GM23338 (cell line): Measurements from ENCODE around the gene PHOX2A. TPM values are rescaled to one million over a fixed set of nuclear protein-coding genes. Genes with fewer than 3 reads are reported as not detected.

Source experiments
- ATAC-seq: fragments of 200-7000 bp; cut with Tn5 transposase; 3 replicates; pipeline ENCODE4 v1.9.1; 2020
- DNase-seq: peaks from one replicate; pipeline ENCODE4 v3.0.0-alpha.2; 2015; ENCODE audit warnings: low spot score
- H2AFZ ChIP-seq: fragments of 200-600 bp; sonication (generic); 2 replicates; pipeline ENCODE4 v1.8.0; 2016; ENCODE audit warnings: antibody characterized with exemption, mild to moderate bottlenecking, moderate library complexity
- H3F3A ChIP-seq: fragments of 200-600 bp; sonication (generic); replicated peaks from 2 replicates; pipeline ENCODE4 v1.8.0; 2017; ENCODE audit warnings: antibody characterized with exemption, mixed run types, low read depth
- H3K27ac ChIP-seq: fragments of 200-600 bp; sonication (generic); 2 replicates; pipeline ENCODE4 v1.6.1; 2016; ENCODE audit warnings: low read depth
- H3K27me3 ChIP-seq: fragments of 200-600 bp; sonication (generic); 2 replicates; pipeline ENCODE4 v1.8.0; 2016; ENCODE audit warnings: mild to moderate bottlenecking, mixed run types, moderate library complexity; ENCODE audit not compliant: insufficient read depth
- H3K36me3 ChIP-seq: fragments of 200-600 bp; sonication (generic); 2 replicates; pipeline ENCODE4 v1.8.0; 2016; ENCODE audit warnings: mild to moderate bottlenecking; ENCODE audit not compliant: insufficient read depth
- H3K4me1 ChIP-seq: fragments of 200-600 bp; sonication (generic); 2 replicates; pipeline ENCODE4 v1.8.0; 2016; ENCODE audit warnings: mild to moderate bottlenecking, moderate library complexity; ENCODE audit not compliant: insufficient read depth
- H3K4me2 ChIP-seq: fragments of 200-600 bp; sonication (generic); 2 replicates; pipeline ENCODE4 v1.7.1; 2017; ENCODE audit warnings: mixed run types
- H3K4me3 ChIP-seq: fragments of 200-600 bp; sonication (generic); 2 replicates; pipeline ENCODE4 v1.6.1; 2016; ENCODE audit warnings: mixed run types
- H3K79me2 ChIP-seq: fragments of 200-600 bp; sonication (generic); replicated peaks from 2 replicates; pipeline ENCODE4 v1.8.0; 2017; ENCODE audit warnings: mild to moderate bottlenecking; ENCODE audit not compliant: insufficient read depth
- H3K9me2 ChIP-seq: fragments of 200-600 bp; sonication (generic); 2 replicates; pipeline ENCODE4 v1.8.0; 2017; ENCODE audit not compliant: insufficient read depth
- H4K20me1 ChIP-seq: fragments of 200-600 bp; sonication (generic); replicated peaks from 2 replicates; pipeline ENCODE4 v1.8.0; 2017; ENCODE audit warnings: mild to moderate bottlenecking; ENCODE audit not compliant: insufficient read depth
- H3K27ac Mint-ChIP-seq: 2 replicates; pipeline ENCODE4 v1.8.0; 2020; ENCODE audit warnings: inconsistent platforms, mild to moderate bottlenecking, moderate library complexity, mixed read lengths
- H3K27me3 Mint-ChIP-seq: 3 replicates; pipeline ENCODE4 v1.8.0; 2022; ENCODE audit warnings: low read depth, mild to moderate bottlenecking, moderate library complexity, mixed read lengths, inconsistent platforms; ENCODE audit not compliant: insufficient read depth, poor library complexity
- H3K36me3 Mint-ChIP-seq: 3 replicates; pipeline ENCODE4 v1.8.0; 2021; ENCODE audit warnings: low read depth, mild to moderate bottlenecking, inconsistent platforms, moderate library complexity, mixed read lengths
- H3K4me1 Mint-ChIP-seq: 3 replicates; pipeline ENCODE4 v1.8.0; 2020; ENCODE audit warnings: mild to moderate bottlenecking, inconsistent platforms, mixed read lengths
- H3K4me3 Mint-ChIP-seq: 3 replicates; pipeline ENCODE4 v1.8.0; 2021; ENCODE audit warnings: moderate library complexity, mild to moderate bottlenecking, inconsistent platforms, mixed read lengths
- H3K9me3 Mint-ChIP-seq: 3 replicates; pipeline ENCODE4 v1.8.0; 2020; ENCODE audit warnings: moderate library complexity, mild to moderate bottlenecking, inconsistent platforms, mixed read lengths
- CREB1 ChIP-seq: fragments of 250-450 bp; sonication (Bioruptor Pico); IDR thresholded peaks from 2 replicates; pipeline ENCODE4 v1.5.0; 2020; ENCODE audit warnings: low read depth, mild to moderate bottlenecking, moderate library complexity
- EZH2 ChIP-seq: fragments of 200-600 bp; sonication (generic); IDR thresholded peaks from one replicate; pipeline ENCODE4 v1.8.0; 2017; ENCODE audit warnings: antibody characterized with exemption, mild to moderate bottlenecking, low read depth; ENCODE audit not compliant: unreplicated experiment
- EZH2phosphoT487 ChIP-seq: fragments of 200-600 bp; sonication (generic); IDR thresholded peaks from one replicate; pipeline ENCODE4 v1.8.1; 2018; ENCODE audit warnings: antibody characterized with exemption; ENCODE audit not compliant: unreplicated experiment
- JUNB ChIP-seq: IDR thresholded peaks from one replicate; pipeline ENCODE4 v1.6.1; 2016; ENCODE audit warnings: antibody characterized with exemption; ENCODE audit not compliant: unreplicated experiment
- NANOG ChIP-seq: IDR thresholded peaks from 2 replicates; pipeline ENCODE4 v1.6.1; 2016; ENCODE audit warnings: antibody characterized with exemption, borderline replicate concordance
- POLR2AphosphoS5 ChIP-seq: IDR thresholded peaks from 2 replicates; pipeline ENCODE4 v1.6.1; 2016; ENCODE audit warnings: antibody characterized with exemption, low read depth
- STAT1 ChIP-seq: IDR thresholded peaks from one replicate; pipeline ENCODE4 v1.6.1; 2016; ENCODE audit warnings: antibody characterized with exemption; ENCODE audit not compliant: unreplicated experiment
- ZNF114 ChIP-seq: fragments of 250-450 bp; sonication (Bioruptor Pico); IDR thresholded peaks from 2 replicates; pipeline ENCODE4 v1.5.0; 2020; ENCODE audit warnings: mild to moderate bottlenecking, moderate library complexity
- ZNF331 ChIP-seq: fragments of 250-450 bp; sonication (Bioruptor Pico); IDR thresholded peaks from 2 replicates; pipeline ENCODE4 v1.5.0; 2020; ENCODE audit warnings: low read depth, mild to moderate bottlenecking, moderate library complexity
- polyA plus RNA-seq: library from polyadenylated mRNA; unstranded; fragments of >200 nt; fragmentation: Nextera tagmentation; extraction: Ambion mirVana; gene quantifications from 2 replicates; pipeline ENCODE4 v1.2.1, GENCODE V29; 2016
- total RNA-seq: library from RNA; depleted of rRNA; stranded (reverse); fragments of >200 nt; shearing (Covaris generic); gene quantifications from 2 replicates; pipeline ENCODE4 v1.2.3, GENCODE V29; 2014
- TF ChIP-seq, protein P1 (sequence below): IDR thresholded peaks from one replicate; pipeline ENCODE4 v1.6.1; 2018; ENCODE audit warnings: antibody characterized with exemption; ENCODE audit not compliant: unreplicated experiment
- TF ChIP-seq, protein P2 (sequence below): fragments of 250-450 bp; sonication (Bioruptor Pico); IDR thresholded peaks from 2 replicates; pipeline ENCODE4 v1.5.0; 2020; ENCODE audit warnings: mild to moderate bottlenecking, moderate library complexity
- TF ChIP-seq, protein P3 (sequence below), 2 experiments: fragments of 200-600 bp in 1 of 2; sonication (generic) in 1 of 2; conservative IDR thresholded peaks; 2 replicates each; pipeline versions ENCODE4 v1.5.1 to v1.6.1; 2016 to 2017; ENCODE audit warnings: antibody characterized with exemption in 2 of 2, low read depth in 2 of 2, mild to moderate bottlenecking in 2 of 2, moderate library complexity in 1 of 2
- TF ChIP-seq, protein P4 (sequence below): IDR thresholded peaks from 2 replicates; pipeline ENCODE4 v1.6.1; 2016; ENCODE audit warnings: antibody characterized with exemption

Gene PHOX2A
- total and polyA plus RNA-seq, 2 experiments from 2014 or later = 0.31 TPM; not detected in 1

DNA sequence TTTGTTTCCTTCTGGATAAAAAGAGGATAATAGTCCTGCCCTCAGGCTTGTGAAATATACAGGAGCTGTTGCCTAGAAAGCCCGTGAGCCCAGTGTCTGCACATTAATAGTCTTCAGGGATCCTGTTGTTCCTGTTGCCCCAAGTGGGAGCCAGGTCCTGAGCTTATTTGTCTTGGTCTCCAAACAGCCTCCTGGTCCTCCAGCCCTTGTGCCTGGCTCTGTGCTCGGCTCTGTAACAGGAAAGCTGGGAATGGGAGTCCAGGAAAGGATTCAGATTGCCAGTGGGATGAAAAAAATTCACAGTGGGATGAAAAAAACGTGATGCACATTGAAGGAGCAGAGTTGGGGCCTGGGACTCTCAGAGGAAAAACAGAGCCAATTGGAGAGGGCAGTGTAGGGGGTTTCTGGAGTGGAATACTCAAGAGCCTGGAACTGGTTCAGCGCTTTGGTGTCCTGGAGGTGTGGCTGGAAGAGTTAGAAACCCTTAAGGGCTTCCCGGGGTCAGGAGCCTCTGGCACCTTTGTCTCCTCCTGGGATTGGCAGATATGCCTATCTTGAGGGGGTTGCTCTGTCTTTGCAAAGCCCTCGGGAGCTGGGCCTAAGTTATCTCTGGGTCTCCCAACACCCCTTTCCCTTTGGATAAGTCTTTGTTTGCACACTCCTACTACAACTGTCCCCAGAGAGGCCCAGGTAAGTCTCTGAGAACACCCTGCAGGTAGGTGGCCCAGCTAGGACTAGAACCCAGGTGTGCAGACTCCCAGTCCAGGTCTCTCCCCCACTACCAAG, 21.7 kb downstream of the PHOX2A start:
- H4K20me1 ChIP-seq = peaks cover 11% of the 10 kb centered on the region
- Mint-ChIP-seq H3K27ac (peak overlapping the region; percentile 65; the same call in 1 of the 2 replicates), H3K27me3 (peaks cover 18% of the 10 kb centered on the region), H3K4me1 (peaks cover 27% of the 10 kb centered on the region), H3K36me3 (no peaks in the 10 kb centered on the region; the same call in 2 of the 3 replicates), H3K4me3 (peak overlapping the region; percentile 73), H3K9me3 (no peaks in the 10 kb centered on the region)
- peak; percentile 1; the same call in 1 of the 3 replicates for ATAC-seq
- peaks cover 16% of the 10 kb centered on the region; the same call in 1 of the 2 replicates for H3K27me3 ChIP-seq
- H3K36me3 ChIP-seq = no peaks in the 10 kb centered on the region
- TF ChIP-seq, protein P1, sequence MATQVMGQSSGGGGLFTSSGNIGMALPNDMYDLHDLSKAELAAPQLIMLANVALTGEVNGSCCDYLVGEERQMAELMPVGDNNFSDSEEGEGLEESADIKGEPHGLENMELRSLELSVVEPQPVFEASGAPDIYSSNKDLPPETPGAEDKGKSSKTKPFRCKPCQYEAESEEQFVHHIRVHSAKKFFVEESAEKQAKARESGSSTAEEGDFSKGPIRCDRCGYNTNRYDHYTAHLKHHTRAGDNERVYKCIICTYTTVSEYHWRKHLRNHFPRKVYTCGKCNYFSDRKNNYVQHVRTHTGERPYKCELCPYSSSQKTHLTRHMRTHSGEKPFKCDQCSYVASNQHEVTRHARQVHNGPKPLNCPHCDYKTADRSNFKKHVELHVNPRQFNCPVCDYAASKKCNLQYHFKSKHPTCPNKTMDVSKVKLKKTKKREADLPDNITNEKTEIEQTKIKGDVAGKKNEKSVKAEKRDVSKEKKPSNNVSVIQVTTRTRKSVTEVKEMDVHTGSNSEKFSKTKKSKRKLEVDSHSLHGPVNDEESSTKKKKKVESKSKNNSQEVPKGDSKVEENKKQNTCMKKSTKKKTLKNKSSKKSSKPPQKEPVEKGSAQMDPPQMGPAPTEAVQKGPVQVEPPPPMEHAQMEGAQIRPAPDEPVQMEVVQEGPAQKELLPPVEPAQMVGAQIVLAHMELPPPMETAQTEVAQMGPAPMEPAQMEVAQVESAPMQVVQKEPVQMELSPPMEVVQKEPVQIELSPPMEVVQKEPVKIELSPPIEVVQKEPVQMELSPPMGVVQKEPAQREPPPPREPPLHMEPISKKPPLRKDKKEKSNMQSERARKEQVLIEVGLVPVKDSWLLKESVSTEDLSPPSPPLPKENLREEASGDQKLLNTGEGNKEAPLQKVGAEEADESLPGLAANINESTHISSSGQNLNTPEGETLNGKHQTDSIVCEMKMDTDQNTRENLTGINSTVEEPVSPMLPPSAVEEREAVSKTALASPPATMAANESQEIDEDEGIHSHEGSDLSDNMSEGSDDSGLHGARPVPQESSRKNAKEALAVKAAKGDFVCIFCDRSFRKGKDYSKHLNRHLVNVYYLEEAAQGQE = no peak
- TF ChIP-seq EZH2phosphoT487 = no peak
- TF ChIP-seq EZH2 = no peak
- no peak for TF ChIP-seq ZNF331 (CRISPR knock-in tag)
- TF ChIP-seq NANOG = no peak
- TF ChIP-seq, protein P2, sequence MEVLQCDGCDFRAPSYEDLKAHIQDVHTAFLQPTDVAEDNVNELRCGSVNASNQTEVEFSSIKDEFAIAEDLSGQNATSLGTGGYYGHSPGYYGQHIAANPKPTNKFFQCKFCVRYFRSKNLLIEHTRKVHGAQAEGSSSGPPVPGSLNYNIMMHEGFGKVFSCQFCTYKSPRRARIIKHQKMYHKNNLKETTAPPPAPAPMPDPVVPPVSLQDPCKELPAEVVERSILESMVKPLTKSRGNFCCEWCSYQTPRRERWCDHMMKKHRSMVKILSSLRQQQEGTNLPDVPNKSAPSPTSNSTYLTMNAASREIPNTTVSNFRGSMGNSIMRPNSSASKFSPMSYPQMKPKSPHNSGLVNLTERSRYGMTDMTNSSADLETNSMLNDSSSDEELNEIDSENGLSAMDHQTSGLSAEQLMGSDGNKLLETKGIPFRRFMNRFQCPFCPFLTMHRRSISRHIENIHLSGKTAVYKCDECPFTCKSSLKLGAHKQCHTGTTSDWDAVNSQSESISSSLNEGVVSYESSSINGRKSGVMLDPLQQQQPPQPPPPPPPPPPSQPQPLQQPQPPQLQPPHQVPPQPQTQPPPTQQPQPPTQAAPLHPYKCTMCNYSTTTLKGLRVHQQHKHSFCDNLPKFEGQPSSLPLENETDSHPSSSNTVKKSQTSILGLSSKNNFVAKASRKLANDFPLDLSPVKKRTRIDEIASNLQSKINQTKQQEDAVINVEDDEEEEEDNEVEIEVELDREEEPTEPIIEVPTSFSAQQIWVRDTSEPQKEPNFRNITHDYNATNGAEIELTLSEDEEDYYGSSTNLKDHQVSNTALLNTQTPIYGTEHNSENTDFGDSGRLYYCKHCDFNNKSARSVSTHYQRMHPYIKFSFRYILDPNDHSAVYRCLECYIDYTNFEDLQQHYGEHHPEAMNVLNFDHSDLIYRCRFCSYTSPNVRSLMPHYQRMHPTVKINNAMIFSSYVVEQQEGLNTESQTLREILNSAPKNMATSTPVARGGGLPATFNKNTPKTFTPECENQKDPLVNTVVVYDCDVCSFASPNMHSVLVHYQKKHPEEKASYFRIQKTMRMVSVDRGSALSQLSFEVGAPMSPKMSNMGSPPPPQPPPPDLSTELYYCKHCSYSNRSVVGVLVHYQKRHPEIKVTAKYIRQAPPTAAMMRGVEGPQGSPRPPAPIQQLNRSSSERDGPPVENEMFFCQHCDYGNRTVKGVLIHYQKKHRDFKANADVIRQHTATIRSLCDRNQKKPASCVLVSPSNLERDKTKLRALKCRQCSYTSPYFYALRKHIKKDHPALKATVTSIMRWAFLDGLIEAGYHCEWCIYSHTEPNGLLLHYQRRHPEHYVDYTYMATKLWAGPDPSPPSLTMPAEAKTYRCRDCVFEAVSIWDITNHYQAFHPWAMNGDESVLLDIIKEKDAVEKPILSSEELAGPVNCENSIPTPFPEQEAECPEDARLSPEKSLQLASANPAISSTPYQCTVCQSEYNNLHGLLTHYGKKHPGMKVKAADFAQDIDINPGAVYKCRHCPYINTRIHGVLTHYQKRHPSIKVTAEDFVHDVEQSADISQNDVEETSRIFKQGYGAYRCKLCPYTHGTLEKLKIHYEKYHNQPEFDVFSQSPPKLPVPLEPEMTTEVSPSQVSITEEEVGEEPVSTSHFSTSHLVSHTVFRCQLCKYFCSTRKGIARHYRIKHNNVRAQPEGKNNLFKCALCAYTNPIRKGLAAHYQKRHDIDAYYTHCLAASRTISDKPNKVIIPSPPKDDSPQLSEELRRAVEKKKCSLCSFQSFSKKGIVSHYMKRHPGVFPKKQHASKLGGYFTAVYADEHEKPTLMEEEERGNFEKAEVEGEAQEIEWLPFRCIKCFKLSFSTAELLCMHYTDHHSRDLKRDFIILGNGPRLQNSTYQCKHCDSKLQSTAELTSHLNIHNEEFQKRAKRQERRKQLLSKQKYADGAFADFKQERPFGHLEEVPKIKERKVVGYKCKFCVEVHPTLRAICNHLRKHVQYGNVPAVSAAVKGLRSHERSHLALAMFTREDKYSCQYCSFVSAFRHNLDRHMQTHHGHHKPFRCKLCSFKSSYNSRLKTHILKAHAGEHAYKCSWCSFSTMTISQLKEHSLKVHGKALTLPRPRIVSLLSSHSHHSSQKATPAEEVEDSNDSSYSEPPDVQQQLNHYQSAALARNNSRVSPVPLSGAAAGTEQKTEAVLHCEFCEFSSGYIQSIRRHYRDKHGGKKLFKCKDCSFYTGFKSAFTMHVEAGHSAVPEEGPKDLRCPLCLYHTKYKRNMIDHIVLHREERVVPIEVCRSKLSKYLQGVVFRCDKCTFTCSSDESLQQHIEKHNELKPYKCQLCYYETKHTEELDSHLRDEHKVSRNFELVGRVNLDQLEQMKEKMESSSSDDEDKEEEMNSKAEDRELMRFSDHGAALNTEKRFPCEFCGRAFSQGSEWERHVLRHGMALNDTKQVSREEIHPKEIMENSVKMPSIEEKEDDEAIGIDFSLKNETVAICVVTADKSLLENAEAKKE (CRISPR knock-in tag) = no peak
- no peak for TF ChIP-seq ZNF114
- TF ChIP-seq, protein P3, sequence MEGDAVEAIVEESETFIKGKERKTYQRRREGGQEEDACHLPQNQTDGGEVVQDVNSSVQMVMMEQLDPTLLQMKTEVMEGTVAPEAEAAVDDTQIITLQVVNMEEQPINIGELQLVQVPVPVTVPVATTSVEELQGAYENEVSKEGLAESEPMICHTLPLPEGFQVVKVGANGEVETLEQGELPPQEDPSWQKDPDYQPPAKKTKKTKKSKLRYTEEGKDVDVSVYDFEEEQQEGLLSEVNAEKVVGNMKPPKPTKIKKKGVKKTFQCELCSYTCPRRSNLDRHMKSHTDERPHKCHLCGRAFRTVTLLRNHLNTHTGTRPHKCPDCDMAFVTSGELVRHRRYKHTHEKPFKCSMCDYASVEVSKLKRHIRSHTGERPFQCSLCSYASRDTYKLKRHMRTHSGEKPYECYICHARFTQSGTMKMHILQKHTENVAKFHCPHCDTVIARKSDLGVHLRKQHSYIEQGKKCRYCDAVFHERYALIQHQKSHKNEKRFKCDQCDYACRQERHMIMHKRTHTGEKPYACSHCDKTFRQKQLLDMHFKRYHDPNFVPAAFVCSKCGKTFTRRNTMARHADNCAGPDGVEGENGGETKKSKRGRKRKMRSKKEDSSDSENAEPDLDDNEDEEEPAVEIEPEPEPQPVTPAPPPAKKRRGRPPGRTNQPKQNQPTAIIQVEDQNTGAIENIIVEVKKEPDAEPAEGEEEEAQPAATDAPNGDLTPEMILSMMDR (conservative IDR thresholded peaks at IDR 0.05; ENCODE audit: low read depth in 2 of 2) = no peak
- no peak for TF ChIP-seq CREB1
- TF ChIP-seq POLR2AphosphoS5 = no peak
- no peak for TF ChIP-seq STAT1
- TF ChIP-seq, protein P4, sequence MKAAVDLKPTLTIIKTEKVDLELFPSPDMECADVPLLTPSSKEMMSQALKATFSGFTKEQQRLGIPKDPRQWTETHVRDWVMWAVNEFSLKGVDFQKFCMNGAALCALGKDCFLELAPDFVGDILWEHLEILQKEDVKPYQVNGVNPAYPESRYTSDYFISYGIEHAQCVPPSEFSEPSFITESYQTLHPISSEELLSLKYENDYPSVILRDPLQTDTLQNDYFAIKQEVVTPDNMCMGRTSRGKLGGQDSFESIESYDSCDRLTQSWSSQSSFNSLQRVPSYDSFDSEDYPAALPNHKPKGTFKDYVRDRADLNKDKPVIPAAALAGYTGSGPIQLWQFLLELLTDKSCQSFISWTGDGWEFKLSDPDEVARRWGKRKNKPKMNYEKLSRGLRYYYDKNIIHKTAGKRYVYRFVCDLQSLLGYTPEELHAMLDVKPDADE = no peak
- no peak for TF ChIP-seq JUNB
- peak overlapping the region; percentile 97 for H3K4me3 ChIP-seq
- no peak for DNase-seq
- H3K4me2 ChIP-seq = peak overlapping the region; percentile 77
- peaks cover 2% of the 10 kb centered on the region; the same call in 1 of the 2 replicates for H3F3A ChIP-seq
- peak overlapping the region; percentile 33; the same call in 1 of the 2 replicates for H2AFZ ChIP-seq
- H3K27ac ChIP-seq = peak overlapping the region; percentile 73; the same call in 1 of the 2 replicates
- no peaks in the 10 kb centered on the region for H3K9me2 ChIP-seq
- peaks cover 25% of the 10 kb centered on the region for H3K4me1 ChIP-seq
- H3K79me2 ChIP-seq = peaks cover 20% of the 10 kb centered on the region
